Measurements from ENCODE around the gene SEPTIN3. TPM values are rescaled to one million over a fixed set of nuclear protein-coding genes. Genes with fewer than 3 reads are reported as not detected.

Gene SEPTIN3
- total and polyA plus RNA-seq, 2 experiments from 2014 or later: 2.9 to 3.9 TPM

Other genes with a start within 250 kb of the SEPTIN3 start
- 14.8 and 19.3 TPM in 2 replicates for gene CCDC134, start 168.8 kb upstream of the SEPTIN3 start, total RNA-seq
- 10.3 and 11.5 TPM in 2 replicates for gene CCDC134, start 168.8 kb upstream of the SEPTIN3 start, polyA plus RNA-seq
- 259 and 273 TPM in 2 replicates for gene SREBF2, start 136.3 kb upstream of the SEPTIN3 start, total RNA-seq
- gene SREBF2, start 136.3 kb upstream of the SEPTIN3 start, polyA plus RNA-seq: 225 and 238 TPM in 2 replicates
- gene SHISA8, start 54.4 kb upstream of the SEPTIN3 start, total RNA-seq: not detected in 2 replicates
- gene SHISA8, start 54.4 kb upstream of the SEPTIN3 start, polyA plus RNA-seq: 0.16 TPM in 1 of 2 replicates, not detected in the other
- 0.14 and 1.9 TPM in 2 replicates for gene TNFRSF13C, start 42.6 kb upstream of the SEPTIN3 start, total RNA-seq
- gene TNFRSF13C, start 42.6 kb upstream of the SEPTIN3 start, polyA plus RNA-seq: 1.1 TPM in 2 replicates
- 22.0 and 26.7 TPM in 2 replicates for gene CENPM, start 22.3 kb upstream of the SEPTIN3 start, total RNA-seq
- 25.8 and 37.0 TPM in 2 replicates for gene CENPM, start 22.3 kb upstream of the SEPTIN3 start, polyA plus RNA-seq
- not detected in 2 replicates for gene WBP2NL, start 29.3 kb downstream of the SEPTIN3 start, total RNA-seq
- not detected in 2 replicates for gene WBP2NL, start 29.3 kb downstream of the SEPTIN3 start, polyA plus RNA-seq
- 31.7 and 34.9 TPM in 2 replicates for gene NAGA, start 101.4 kb downstream of the SEPTIN3 start, total RNA-seq
- gene NAGA, start 101.4 kb downstream of the SEPTIN3 start, polyA plus RNA-seq: 22.8 and 29.7 TPM in 2 replicates
- gene PHETA2, start 104.8 kb downstream of the SEPTIN3 start, total RNA-seq: 1.1 and 2.2 TPM in 2 replicates
- 0.68 and 1.1 TPM in 2 replicates for gene PHETA2, start 104.8 kb downstream of the SEPTIN3 start, polyA plus RNA-seq
- 9.2 and 10.3 TPM in 2 replicates for gene SMDT1, start 110.3 kb downstream of the SEPTIN3 start, total RNA-seq
- gene SMDT1, start 110.3 kb downstream of the SEPTIN3 start, polyA plus RNA-seq: 212 and 237 TPM in 2 replicates
- 134 and 186 TPM in 2 replicates for gene NDUFA6, start 121.3 kb downstream of the SEPTIN3 start, total RNA-seq
- 289 and 324 TPM in 2 replicates for gene NDUFA6, start 121.3 kb downstream of the SEPTIN3 start, polyA plus RNA-seq
- 0.14 and 2.2 TPM in 2 replicates for gene CYP2D6, start 161.4 kb downstream of the SEPTIN3 start, total RNA-seq
- 2.3 and 2.6 TPM in 2 replicates for gene CYP2D6, start 161.4 kb downstream of the SEPTIN3 start, polyA plus RNA-seq

Data from cardiac muscle cell (in vitro differentiated cells and primary cell).